SK-N-DZ (cell line): ENCODE results near the gene CLSTN2.

Experiments
- DNase-seq: peaks from one replicate; pipeline ENCODE4 v3.0.0-alpha.2; 2015; ENCODE audit warnings: low spot score

CLSTN2 gene

DNA sequence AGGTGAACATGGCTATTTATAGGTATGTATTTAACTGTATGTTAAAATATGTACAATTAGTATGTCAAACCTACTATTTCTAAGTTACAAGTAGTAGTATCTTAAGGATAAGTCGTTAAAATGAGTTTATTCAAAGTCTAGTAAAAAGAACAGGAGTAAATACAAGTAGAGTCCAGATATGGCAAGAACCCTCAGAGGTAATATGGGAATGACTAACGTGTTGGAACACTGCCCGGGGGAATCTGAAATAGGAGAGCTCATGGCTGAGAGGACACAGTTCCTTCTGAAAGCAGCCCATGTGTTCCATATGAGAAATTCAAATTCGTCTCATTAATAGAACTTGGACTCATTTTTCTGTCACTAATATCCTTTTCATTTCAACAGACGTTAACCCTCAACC lies 158.8 kb downstream of the CLSTN2 start:
- no peak for DNase-seq

DNA sequence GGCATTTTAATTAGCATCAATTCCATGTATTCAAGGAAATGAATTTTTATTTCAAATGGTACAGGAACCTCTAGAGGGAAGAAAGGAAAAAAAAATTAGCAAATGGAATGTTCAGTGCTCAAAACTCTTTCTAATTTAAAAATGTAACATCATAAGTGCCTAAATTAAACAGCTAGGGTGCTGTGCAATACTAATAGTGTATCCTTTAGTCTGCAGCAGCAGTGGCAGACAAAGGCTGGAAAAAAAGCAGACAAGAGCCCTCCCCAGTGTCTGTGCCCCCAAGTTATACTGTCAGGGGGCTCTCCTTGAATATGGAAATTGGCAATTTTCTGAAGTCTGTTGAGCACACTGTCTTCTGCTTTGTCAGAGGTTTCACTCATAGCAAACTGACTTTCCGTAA lies 159.5 kb downstream of the CLSTN2 start:
- no peak for DNase-seq

DNA sequence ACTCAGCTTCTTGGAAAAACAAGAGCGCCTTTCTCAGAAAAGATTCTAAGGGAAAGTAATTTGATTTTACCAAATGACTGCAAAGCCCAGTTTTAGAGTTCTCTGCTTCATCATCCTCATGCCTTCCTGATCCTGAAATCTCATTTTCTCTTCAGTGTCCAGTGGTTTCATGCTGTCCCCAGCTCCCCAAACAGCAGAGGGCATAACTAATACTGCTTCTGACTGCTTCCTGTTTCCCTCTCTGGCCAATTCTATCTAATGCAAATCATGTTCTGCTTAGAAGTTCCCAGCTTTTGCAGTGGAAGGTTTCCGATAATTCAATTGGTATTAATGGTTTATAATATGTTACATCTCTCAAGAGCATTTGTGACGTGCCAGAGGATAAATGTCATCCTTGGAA lies 161.1 kb downstream of the CLSTN2 start:
- DNase-seq = no peak

DNA sequence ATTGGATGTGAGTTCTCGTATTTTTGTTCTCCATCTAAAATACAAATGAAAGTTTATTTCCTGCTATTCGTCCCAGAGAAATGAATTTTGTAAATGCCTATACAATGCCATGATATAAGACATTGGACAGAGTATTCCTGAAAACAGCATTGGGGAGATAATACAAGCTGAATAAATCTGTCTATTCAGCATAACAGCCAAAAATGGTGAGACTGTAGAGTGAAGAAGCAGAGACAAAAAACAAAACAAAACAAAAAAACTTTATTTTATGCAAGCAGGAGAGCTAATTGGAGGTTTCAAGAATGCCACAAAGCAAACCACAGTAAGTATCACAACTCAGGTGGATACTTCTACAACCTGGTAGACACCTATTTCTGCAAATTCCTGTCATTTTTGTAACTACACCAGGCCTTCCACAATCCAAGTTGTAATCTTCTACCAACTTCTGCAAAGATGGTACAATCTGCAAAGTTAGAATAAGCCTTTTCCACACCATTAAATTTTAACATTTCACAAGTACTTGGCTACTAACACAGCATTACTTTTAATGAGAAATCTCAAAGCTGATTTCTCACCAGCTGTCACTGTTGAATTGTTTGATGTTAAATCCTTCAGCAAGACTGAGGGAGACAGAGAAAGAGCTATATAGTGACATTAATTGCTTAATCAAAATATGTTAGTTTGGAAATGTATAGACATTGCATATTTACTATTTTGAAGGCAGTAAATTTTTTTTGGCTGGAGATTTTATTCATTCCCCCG lies 163.1 kb downstream of the CLSTN2 start:
- no peak for DNase-seq

DNA sequence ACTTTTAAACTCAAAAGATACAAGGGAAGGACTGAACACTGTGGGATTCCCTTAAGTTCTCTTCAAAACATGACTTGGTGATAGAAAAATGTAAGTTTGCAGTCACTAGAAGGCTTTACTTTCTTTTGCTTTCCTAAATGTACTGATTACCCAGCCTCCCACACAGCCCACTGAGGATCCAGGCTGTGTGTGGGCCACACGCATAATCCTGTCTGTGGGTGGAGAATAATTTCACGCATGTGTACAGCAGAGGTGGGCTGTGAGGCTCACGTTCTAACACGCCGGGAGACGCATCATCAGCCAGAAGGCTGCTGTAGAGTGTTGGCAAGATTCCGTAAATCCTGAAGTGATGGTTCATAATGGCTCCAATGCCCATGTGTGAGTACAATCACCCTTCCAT lies 165.5 kb downstream of the CLSTN2 start:
- no peak for DNase-seq

DNA sequence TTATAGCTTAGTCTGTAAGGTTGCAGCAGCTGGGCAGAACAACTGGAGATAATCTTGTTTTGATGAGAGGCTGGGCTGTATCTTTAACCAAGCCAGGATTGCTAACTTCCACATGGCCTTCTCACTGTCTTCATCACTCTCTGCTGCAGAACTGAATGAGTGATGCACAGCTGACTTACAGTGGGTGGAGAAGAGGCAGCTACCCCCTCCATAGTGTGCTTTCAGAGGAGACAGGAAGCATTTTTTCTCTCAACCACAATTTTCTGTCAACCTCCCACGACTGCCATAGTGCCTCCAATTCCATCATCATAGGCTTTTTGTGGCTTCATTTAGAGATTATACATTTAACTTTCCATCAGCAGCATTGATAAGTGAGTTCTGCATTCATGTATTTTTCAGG lies 168.2 kb downstream of the CLSTN2 start:
- no peak for DNase-seq

DNA sequence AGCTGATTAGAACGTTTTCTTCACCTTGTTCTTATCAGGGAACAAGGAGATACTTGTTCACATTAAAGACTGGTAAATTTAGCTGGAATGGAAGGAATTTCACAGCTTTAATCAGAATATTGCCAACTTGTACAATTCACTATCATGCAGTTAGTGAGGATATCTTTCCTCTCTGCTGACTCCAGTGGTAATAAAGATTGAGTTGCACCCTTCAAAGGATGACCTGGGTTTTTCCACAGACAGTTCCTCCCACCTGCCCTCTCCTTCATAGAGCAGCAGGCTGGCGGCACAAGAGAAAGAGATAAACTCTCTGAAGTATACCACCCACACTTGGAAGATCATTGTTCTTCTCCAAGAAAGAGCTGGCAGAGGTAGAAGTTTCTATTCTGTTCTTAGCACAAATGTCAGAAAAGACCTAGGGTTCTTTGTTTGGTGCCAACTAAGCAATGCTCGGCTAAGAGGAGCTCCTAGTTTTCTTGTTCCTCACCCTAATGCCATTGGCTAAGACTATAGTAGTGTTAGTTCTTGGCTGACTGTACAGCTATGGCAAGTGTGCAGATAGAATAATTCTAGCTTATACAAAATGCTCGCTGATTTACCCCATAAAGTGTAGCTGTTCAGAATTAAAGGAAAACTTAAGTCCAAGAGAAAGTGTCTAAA lies 169.1 kb downstream of the CLSTN2 start:
- no peak for DNase-seq

DNA sequence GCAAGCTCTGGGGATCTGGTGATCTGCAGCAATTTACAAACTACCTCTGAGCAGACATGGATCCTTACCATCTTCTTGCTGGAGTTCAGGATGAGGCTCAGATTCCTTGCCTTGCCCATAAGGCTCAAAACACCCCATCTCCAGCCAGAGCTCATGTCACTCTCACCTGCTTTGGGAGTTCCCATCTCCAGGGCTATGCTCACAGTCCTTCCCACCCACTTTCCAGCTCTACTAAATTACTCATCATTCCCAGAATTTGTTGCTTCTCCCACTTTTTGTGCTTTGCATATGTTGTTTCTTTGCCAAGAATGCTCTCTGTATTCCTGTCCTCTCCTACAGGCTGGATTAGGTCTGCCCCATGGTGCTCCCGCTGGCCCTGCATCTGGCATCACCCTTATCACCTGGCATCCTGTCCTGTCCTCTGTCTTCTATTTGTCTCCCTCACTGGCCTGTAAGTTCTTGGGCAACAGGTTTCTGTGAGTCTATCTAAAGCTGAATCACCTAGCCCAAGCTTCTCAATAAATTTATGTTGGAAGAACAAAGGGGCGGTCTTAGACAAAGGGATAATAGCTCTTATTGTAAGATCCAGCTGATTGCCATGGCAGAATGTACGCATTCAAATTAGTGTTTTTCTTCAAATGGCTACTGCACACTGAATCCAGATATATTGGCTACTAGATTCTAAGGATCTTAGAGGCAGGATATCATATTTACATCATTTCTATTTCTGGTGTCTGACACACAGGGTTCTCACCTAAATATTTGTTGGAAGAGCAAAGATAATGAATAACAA lies 179.2 kb downstream of the CLSTN2 start:
- DNase-seq = no peak

DNA sequence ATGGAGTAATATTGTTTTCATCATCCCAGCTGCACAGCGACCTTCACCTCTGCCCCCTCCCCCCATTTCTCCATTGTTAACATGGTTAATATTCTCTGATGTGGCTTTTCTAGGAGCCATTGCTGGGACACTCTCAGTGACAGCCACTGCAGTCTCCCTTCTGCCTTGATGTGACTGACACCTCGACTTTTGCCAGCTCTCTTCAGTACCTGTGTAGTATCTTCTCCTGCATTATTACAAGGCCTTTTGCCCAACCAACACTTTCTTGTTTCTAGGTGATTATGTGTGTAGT lies 179.8 kb downstream of the CLSTN2 start:
- DNase-seq = no peak

DNA sequence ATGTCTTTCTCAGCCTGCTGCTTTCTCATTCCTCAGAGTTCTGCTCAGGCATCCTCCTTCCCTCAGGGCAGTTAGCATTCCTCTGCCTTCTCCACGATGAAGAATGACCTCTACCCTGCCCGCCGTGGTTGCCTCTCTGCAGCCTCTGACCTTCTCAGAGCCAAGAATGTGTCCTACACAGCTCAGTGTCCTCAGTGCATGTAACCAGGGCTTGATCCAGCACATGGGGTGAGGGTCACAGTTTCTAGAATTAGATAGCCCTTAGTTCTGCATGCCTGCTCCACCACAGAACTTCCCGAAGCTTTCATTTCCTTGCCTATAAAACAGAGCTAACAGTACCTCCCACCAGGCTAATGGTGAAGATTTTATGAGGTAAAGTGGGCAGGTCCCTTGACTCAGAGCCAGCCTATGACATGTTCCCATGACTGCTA lies 182.1 kb downstream of the CLSTN2 start:
- no peak for DNase-seq

DNA sequence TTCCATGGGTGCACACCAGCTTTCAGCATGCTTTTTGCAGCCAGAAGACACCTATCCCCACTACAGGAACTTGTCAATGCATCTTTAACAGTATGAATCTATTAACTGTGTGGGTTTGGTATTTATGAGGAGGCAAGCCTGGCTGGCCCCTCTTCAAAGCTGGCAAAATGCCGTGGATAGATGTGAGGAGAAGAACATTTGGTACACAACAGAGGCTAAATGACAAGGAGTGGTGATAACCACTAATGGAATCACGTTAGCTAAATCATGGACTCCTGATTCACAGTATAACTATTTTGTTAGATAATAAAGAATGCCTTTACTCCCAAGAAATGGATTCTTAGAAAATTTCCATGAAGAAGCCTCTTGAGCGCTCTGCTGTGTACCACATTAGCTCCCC lies 187.2 kb downstream of the CLSTN2 start:
- no peak for DNase-seq

DNA sequence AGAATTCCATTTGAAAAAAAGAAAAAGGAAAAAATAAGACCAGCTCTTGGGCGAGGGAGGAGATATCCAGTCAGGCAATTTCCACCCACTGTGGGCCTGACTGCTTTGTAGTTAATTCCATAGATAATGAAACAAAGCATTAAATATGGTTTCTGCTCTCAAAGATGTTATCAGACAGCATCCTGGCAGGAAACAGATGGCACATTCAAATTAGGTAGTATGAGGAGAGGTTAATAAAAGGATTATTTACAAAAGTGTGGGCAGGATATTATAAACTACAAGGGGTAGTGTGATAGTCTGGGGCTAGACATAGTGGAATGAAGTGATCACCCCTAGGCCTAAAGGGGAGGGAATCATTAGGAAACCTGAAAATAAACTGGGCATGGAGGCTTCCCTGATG lies 193.2 kb downstream of the CLSTN2 start:
- DNase-seq = no peak

DNA sequence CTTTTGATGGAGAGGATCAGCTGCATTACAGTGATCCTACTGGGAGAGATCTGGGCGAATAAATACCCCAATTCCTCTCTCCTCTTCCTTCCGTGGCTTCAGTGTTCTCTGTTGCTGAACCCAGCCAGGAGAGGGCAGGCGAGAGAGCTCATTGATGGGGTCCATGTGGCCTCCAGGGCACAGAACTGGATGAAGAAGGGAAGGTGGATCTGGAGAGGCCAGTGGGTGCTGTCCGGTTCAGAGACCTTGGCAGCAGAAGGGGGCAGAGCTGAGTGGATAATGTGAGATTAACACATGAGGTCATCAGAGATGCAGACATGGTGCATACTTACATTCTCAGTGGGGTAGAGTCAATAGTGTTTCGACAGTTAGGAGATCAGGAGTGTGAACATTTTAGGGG lies 193.6 kb downstream of the CLSTN2 start:
- peak; percentile 10 for DNase-seq

DNA sequence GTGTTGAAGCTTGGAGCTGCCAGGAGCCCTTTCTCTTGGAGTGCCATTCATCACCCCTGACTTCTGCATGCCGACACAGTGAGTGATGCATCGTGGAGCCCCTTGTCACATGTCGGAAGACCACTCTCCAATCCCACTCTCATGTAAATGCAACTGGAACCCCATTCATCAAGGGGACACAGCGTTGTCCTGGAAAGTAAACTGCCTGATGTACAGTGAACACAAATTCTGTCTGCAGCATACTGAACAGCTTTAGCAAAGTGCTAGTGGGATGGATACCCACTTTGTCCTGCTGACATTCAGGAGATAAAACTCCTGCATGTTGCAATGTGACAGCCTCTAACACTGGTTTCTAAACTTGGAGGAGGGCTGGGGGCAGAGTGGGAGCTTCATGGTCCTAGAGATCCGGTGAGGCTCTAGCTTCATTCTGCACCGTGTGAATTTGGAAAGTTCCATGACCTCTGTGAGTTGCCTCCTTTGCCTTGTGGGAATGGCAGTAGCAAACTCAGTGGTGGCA lies 194.8 kb downstream of the CLSTN2 start:
- DNase-seq = no peak

DNA sequence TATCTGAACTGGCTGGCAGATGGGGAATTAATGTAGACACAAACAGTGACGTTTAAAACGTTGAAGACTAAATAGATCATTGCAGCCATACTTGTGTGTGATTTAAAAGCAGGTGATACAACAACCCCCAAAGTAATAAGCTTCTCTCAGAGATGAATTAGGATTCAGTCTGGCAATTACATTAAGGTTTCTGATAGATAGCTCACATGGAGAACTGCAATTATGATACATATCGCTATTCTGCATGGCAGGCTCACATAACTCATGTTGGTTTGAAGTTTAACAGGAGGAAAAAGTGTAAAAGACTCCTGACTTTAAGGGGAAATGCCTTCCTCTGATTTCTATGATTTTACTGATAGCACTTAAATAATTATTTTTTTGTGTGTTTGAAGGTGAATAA lies 196.9 kb downstream of the CLSTN2 start:
- DNase-seq = peak; percentile 37

DNA sequence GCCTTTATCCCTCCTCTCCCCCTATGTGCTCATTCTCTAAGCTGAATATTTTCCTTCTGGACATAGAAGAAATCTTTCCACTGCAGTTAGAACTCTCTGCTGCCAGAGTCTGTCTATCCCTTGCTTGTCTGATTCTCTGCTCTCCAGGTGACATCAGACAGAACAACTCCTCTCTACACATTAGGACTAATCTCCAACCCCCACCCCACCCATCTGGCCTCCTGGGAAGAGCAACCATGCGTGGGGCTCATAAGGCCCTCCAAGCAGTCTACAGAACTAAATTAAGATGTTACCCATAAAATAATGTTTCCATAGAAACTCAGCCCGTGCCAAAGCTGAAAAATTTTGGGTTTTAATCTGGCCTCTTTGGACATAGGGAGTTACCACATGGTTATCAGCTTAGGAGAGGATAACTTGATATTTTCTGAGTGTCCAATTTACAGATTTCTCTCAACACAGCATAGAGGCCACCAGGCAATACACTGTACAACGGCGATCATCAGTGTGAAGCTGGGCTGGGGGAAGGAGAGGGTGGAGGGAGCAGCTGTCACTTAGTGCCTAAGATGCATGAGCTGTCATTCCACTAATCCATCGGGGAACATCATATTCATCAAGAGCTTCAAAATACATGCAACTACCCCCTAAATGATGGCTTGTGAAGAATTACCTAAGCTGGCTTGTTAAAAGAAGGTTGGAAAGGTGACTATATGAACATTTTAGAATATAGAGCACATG lies 199.4 kb downstream of the CLSTN2 start:
- DNase-seq = no peak

DNA sequence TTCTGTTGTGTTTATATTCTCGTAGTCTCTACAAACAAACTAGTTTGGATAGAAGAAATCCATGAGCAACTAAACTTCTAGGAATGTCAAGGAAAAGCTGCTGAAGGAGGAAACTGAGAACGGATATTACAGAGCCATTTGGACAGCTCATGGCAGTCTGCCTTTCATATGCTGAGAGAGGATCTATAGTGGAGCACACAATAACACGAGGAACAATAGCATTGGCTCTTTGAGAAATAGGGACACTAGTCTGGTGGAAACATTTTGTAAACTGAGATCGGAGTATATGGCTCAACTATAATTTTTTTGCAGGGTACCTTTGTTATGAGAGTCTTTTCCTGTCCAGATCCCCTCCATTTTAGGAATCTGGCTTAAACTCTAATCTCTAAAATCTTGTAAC lies 200.5 kb downstream of the CLSTN2 start:
- DNase-seq = no peak

DNA sequence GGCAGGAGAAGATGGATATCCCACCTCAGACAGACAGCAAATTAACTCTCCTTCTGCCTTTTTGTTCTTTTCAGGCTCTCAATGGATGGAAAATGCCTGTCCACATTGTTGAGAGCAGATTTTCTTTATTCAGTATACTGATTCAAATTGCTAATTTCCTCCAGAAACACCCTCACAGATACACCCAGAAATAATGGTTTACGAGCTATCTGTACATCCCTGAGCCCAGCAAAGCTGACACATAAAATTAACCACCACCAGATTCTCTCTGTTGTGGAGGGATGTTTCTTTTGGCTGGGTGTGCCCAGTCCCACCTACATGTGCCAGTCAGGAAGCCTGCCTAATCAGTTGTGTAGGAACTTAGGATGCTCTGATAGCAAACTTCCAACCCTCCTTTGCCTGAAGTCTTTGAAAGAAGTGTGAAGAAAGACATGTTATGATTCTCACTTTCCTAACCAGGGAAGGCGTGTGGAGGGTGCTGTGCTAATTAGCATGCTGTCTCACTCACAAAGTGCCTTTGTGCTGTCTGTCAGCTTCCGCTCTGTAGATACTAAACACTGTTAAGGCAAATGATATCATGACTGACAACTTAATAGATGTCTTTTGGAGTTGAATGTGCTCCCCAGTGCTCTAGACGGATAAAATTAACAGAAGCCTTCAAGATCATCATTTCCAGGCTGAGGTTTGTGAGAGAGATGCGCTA lies 208.5 kb downstream of the CLSTN2 start:
- no peak for DNase-seq

DNA sequence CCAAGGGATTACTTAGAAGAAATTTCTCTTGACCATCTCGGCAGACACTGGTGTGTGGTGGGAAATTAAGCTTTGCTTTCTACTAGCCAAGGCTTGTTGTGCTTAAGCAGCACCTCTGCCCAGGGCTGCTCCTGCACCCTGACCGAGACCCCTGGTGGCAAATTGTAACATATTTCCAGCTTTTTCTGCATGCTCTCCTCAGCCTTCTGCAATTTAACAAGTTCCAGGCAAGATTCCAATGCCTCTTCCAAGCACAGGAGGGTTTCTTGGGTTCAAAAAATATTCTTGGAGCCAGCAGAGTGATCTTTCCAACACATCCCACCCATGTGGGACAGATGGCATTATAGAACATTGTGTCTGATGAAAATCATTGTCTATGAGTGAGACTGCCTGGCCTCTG lies 210.5 kb downstream of the CLSTN2 start:
- no peak for DNase-seq

DNA sequence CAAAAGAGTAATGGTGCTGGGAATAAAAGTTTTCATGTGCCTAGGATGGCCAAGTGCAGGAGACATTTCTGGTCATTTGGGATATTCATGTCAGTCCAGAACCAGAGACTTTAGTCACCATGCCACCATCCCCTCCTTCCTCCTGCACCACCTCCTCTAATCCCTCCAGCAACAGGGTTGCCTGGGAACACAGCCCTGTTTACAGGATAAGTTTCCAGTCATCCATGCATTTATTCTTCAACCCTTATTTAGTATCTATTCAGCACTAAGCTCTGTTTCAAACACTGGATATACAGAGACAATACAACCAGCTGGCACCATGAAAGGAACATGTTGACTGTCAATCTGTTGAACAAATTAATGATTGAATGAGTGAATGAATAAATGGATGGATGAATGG lies 211.7 kb downstream of the CLSTN2 start:
- DNase-seq = no peak

DNA sequence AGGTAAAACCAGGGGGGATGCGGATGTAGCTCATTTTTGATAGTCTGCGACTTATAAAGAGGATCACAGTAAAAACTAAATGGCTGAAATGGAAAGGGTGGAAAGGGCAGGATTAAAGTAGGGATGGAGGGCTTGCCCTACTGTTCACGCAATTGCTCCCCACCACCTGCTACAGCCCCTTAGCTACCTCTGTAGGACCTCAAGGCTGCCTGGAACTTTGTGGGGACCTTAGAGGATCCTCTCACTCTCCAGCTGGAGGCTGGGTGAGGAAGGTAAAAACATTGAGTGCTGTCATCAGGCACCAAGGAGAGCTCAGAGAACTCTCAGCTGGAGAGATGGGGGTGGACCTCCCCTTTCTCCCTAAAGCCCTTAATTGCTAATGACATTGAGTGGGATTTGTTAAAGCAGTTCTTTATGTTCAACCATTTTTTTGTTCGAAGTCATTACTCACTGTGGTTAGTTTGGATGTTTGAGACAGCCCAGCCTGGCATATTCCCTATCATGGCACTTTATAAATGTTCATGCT lies 213.0 kb downstream of the CLSTN2 start:
- no peak for DNase-seq
